Gastrocnemius medialis (tissue), 4 donors: ENCODE measurements around the gene CENPQ.

Source experiments
- POLR2A ChIP-seq, 2 donors: fragments of 450-650 bp; IDR thresholded peaks; one replicate each; pipeline ENCODE4 v1.6.1; 2017; ENCODE audit warnings: antibody characterized with exemption in 2 of 2, mild to moderate bottlenecking in 2 of 2, moderate library complexity in 2 of 2
- TF ChIP-seq, protein P1 (sequence below), 5 experiments: fragments of 450-650 bp in 3 of 5; fragments of 200-600 bp in 2 of 5; sonication (generic) in 2 of 5; IDR thresholded peaks in 4 of 5; conservative IDR thresholded peaks in 1 of 5; 1 replicate in 4 of 5; 2 replicates in 1 of 5; pipeline ENCODE4 v1.5.1; 2016 to 2019; ENCODE audit warnings: antibody characterized with exemption in 5 of 5, mild to moderate bottlenecking in 3 of 5, moderate library complexity in 3 of 5

- TF ChIP-seq, protein P1, sequence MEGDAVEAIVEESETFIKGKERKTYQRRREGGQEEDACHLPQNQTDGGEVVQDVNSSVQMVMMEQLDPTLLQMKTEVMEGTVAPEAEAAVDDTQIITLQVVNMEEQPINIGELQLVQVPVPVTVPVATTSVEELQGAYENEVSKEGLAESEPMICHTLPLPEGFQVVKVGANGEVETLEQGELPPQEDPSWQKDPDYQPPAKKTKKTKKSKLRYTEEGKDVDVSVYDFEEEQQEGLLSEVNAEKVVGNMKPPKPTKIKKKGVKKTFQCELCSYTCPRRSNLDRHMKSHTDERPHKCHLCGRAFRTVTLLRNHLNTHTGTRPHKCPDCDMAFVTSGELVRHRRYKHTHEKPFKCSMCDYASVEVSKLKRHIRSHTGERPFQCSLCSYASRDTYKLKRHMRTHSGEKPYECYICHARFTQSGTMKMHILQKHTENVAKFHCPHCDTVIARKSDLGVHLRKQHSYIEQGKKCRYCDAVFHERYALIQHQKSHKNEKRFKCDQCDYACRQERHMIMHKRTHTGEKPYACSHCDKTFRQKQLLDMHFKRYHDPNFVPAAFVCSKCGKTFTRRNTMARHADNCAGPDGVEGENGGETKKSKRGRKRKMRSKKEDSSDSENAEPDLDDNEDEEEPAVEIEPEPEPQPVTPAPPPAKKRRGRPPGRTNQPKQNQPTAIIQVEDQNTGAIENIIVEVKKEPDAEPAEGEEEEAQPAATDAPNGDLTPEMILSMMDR (IDR thresholded peaks at IDR 0.05 in 4 of 5, conservative IDR thresholded peaks at IDR 0.05 in 1 of 5): no peak
- TF ChIP-seq POLR2A (IDR thresholded peaks at IDR 0.05): no peak
These were observed 33.0 kb upstream of the CENPQ start for GRCh38 chr6:49430187-49430586.
